GM12872 (cell line): ENCODE measurements around the gene DGKB.

Source experiments
- TF ChIP-seq, protein P1 (sequence below): IDR thresholded peaks from 3 replicates; pipeline ENCODE4 v1.5.1; 2011; ENCODE audit warnings: low read depth, mild to moderate bottlenecking, low read length, moderate library complexity; ENCODE audit not compliant: insufficient read depth

Gene DGKB

DNA sequence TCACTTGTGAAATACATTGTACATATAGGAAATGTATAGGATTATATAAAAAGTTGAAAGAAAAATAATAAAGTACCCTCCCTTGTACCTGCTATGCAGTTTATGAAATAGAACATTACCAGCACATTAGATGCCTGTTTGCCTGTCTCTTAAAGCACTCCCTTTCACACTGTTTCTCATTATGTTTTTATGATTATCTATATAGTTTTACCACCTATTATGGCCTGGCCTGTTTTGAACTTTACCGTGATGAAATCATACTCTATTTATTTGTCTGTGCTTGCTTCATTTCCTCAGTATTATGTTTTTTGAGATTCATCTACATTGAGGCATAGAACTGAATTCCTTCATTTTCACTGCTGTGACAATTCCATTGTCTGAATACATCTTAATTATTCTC lies 41.1 kb downstream of the DGKB start:
- TF ChIP-seq, protein P1, sequence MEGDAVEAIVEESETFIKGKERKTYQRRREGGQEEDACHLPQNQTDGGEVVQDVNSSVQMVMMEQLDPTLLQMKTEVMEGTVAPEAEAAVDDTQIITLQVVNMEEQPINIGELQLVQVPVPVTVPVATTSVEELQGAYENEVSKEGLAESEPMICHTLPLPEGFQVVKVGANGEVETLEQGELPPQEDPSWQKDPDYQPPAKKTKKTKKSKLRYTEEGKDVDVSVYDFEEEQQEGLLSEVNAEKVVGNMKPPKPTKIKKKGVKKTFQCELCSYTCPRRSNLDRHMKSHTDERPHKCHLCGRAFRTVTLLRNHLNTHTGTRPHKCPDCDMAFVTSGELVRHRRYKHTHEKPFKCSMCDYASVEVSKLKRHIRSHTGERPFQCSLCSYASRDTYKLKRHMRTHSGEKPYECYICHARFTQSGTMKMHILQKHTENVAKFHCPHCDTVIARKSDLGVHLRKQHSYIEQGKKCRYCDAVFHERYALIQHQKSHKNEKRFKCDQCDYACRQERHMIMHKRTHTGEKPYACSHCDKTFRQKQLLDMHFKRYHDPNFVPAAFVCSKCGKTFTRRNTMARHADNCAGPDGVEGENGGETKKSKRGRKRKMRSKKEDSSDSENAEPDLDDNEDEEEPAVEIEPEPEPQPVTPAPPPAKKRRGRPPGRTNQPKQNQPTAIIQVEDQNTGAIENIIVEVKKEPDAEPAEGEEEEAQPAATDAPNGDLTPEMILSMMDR, result no peak

DNA sequence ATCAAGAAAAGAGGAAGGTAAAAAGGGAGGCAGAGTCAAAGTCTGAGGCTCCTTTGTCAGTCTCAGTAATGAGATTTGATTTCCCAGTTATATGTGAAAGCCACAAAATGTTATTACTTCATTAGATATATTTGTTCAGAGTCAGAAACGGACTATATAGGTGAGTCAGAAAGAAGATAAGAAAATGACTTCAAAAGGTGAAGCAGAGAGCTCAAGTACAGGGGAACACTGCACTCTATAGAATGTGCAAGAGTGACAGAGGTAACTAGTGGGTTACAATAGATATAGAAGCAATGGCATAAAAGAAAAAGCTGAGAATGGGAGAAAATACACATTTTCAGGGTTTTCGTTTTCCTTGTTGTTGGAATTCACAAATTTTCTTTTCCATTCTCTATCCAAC lies 43.3 kb downstream of the DGKB start:
- TF ChIP-seq, protein P1, result no peak

DNA sequence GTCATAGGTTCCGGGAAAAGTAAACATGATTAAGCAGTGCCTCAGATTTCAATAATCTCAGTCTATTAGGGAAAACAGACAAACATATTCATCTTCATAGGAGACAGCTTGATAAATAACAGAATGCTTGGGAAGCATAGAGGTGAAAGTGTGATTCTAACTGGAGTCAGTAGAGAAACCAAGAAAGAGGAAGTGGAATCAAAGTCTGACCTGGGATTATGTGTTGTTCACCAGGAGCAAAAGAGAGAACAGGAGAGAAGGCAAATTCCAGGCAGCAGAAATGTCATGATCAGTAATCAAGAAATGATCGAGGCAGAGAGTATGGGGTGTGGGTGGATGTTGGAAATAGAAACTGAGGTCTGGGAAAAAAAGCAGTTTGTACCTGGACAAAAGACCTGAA lies 43.7 kb downstream of the DGKB start:
- TF ChIP-seq, protein P1, result no peak

DNA sequence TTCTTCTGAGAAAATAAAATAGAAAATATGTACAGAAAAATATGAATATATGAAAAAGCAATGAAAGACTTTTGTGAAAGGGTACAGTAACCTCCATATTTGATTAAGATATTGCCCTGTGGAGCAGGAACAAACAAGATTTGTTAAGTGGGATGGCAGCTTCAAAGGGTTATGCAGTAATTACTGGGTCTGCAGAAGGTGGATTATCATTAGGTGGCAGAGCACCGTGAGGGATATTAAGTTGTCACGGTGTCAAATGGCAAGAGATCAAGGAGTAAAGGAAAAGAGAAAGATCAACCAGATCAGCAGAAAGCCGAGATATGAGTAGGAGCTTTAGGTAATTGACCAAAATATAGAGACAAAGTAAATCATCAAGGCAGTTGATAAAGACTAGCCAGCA lies 44.1 kb downstream of the DGKB start:
- TF ChIP-seq, protein P1, result no peak

DNA sequence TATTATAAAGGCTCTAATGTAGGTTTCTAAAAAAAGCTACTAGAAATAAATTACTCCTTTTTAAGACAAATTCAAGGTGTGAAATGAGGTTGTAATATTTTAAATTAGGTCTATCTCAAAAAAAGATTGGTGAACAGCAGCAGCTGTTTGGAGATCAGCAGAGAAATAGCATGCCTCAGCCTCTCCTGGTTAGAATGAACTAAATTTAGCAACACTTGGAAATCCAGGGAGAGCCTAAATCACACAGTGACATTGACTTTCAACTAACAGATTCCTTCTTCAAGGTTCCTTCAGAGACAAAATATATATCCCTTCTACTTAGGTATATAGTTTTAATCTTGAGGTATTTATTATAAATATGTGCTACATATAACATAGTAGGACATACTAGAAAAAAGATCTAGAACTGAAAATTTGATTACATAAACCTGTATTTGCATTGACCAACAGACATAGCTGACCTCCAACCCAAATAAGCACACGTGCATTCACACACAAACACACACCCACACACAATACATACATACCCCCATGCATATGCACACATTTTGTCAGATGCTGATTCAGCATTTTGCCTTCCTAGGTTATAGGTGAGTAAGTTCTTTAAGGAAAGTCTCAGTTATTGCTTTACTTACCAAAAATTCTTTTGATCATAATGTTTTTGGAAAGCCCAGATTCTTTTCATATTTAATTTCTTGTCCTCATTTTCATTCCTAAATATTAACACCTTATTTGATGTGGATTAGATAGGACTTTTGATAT lies 47.3 kb downstream of the DGKB start:
- TF ChIP-seq, protein P1, result no peak

DNA sequence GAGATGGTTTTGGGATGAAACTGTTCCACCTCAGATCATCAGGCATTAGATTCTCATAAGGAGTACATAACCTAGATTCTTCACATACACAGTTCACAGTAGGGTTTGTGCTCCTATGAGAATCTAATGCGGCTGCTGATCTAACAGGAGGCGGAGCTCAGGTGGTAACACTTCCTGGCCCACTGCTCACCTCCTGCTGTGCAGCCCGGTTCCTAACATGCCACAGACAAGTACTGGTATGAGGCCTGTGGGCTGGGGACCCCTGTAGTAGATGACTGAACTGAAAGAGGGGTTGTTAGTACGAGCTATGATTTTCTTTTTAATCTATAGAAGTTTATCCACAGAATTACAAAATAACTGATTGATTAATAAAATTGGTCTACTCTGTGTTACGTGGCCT lies 48.1 kb downstream of the DGKB start:
- TF ChIP-seq, protein P1, result no peak

DNA sequence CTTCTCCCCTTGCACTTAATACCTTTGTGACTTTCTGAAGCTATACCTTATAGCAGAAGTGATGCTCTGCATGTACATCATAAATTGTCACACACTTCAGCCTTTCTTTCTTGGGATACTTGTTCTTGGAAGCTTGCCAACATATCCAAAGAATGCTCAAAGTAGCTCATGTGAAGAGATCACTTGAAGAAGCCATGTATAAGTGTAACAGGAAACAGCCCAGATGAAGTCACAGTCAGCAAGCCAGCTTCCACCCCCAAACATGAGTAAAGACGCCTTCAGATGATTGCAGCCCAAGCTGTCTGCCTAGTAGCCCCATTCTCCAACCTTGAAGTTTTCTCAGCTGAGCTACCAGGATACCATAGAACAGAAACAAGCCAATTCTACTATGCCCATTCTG lies 50.9 kb downstream of the DGKB start:
- TF ChIP-seq, protein P1, result no peak
